GM13976 (cell line): ENCODE measurements around the gene TRIM75.
"Not testable (repeated sequence)": the region's sequence is repeated elsewhere in the genome, so short reads cannot be mapped to it uniquely, and the experiment has no call there.

Source experiments
- DNase-seq: peaks from one replicate; pipeline ENCODE4 v3.0.0; 2012; ENCODE audit warnings: low spot score
- CTCF ChIP-seq: IDR thresholded peaks from 2 replicates; pipeline ENCODE4 v1.5.1; 2012; ENCODE audit warnings: borderline replicate concordance, mild to moderate bottlenecking; ENCODE audit not compliant: insufficient read depth; ENCODE audit errors: extremely low read depth, missing control alignments, control extremely low read depth
- in situ Hi-C: fragments of 300-500 bp; cut with MboI; formaldehyde crosslinking; loops from one replicate; pipeline ENCODE4 v1.12.0; 2022; ENCODE audit warnings: low sequenced_read_pairs, mixed read lengths, inconsistent platforms; ENCODE audit not compliant: unreplicated experiment

Gene TRIM75

GRCh38 chr4:165010991-165011390, 42.7 kb upstream of the TRIM75 start:
- in situ Hi-C loops = no loop called here
- no peak for TF ChIP-seq CTCF
- DNase-seq = no peak

- no peak for DNase-seq
- TF ChIP-seq CTCF = no peak
- in situ Hi-C loops = no loop called here
These were observed 42.3 kb upstream of the TRIM75 start for GRCh38 chr4:165011403-165011802.

- DNase-seq = no peak
- TF ChIP-seq CTCF = no peak
- in situ Hi-C loops = no loop called here
These were observed 40.0 kb upstream of the TRIM75 start for GRCh38 chr4:165013691-165014090.

- DNase-seq = no peak
- TF ChIP-seq CTCF = no peak
- in situ Hi-C loops = no loop called here
These were observed 36.7 kb upstream of the TRIM75 start for GRCh38 chr4:165016971-165017370.

- DNase-seq, in situ Hi-C loops: not testable (repeated sequence)
These were observed 33.7 kb upstream of the TRIM75 start for GRCh38 chr4:165019995-165020394.

GRCh38 chr4:165025782-165026181, 27.9 kb upstream of the TRIM75 start:
- in situ Hi-C loops, DNase-seq: not testable (repeated sequence)

- in situ Hi-C loops = no loop called here
- no peak for TF ChIP-seq CTCF
- no peak for DNase-seq
These were observed 25.8 kb upstream of the TRIM75 start for GRCh38 chr4:165027762-165028402.
